Omental fat pad (tissue), 4 donors: Measurements from ENCODE around the gene ADAMTS6. TPM values are rescaled to one million over a fixed set of nuclear protein-coding genes. Genes with fewer than 3 reads are reported as not detected.

Source experiments
- ATAC-seq: fragments of 150-250 bp; one replicate; pipeline ENCODE4 v1.9.1; 2016; ENCODE audit warnings: mild to moderate bottlenecking, moderate library complexity; ENCODE audit not compliant: low FRiP score
- DNase-seq: peaks from one replicate; pipeline ENCODE4 v3.0.0-alpha.2; 2019; ENCODE audit warnings: low spot score
- CTCF ChIP-seq, 3 donors: fragments of 450-650 bp; IDR thresholded peaks; one replicate each; pipeline ENCODE4 v1.5.1; 2016 to 2017; ENCODE audit warnings: antibody characterized with exemption in 3 of 3, mild to moderate bottlenecking in 3 of 3, moderate library complexity in 2 of 3
- total RNA-seq, 4 donors: library from RNA; depleted of rRNA; stranded (reverse); fragments of >200 nt; gene quantifications; one replicate each; pipeline ENCODE4 v1.1.0, GENCODE V29; 2016

Gene ADAMTS6
- total RNA-seq, 4 donors from 2014 or later = 1.8 to 8.0 (median 3.0) TPM

DNA sequence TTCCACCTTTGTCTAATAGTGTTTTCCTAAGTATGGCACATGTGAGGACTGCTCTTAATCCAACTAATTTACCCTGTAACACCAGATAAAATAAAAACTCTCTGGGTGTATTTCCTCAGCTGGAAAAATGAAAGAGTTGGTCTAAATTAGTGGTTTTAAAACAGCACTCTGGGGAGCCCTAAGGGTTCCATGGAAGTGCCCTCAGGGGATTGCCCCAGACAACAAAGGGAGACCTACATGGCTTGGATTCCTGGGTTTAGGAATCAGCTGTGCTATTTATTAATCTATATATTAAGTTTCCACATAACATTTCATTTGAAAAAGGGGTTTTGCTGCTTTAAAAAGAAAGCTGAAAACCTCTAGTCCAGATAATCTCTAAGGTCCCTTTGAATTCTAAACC is 20.2 kb downstream of the ADAMTS6 start:
- no peak for ATAC-seq
- TF ChIP-seq CTCF (IDR thresholded peaks at IDR 0.05) = no peak

GRCh38 chr5:65459995-65460394 is 21.7 kb downstream of the ADAMTS6 start:
- no peak for ATAC-seq
- no peak for DNase-seq
- TF ChIP-seq CTCF (IDR thresholded peaks at IDR 0.05) = no peak

More for the DNA sequence above, 20.2 kb downstream of the ADAMTS6 start:
- no peak for DNase-seq

DNA sequence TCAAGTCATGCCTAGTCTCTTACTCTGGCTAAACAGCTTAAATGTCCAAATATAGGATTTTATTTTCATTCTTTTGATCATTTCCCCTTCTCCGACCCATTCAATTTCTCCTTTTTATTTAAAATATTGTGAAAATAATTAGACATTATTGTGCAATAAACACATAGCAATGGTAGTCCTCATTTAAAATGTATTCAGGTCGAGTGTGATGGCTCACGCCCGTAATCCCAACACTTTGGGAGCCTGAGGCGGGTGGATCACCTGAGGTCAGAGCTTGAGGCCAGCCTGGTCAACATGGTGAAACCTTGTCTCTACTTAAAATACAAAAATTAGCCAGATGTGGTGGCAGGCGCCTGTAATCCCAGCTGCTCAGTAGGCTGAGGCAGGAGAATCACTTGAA is 26.7 kb downstream of the ADAMTS6 start:
- DNase-seq (no peak), ATAC-seq (no peak)
- TF ChIP-seq CTCF (IDR thresholded peaks at IDR 0.05) = no peak

DNA sequence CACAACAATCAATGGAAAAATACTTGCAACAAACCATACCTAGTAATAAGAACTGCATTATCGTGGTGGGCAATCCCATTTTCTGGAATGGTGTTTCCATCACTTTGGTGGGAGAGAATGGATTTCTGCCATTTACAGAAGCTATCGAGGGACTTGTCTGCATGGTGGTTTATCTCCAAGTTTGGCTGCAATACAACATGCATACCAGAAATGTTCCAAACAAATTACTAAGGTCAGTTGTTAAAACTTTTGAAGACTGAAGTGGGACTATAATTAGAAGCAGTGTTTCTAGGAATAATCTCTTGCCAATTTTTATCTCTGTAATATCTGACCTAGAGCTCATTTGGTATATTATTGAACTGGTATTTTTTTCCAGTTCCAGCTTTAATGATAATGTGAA is 30.3 kb downstream of the ADAMTS6 start:
- DNase-seq = no peak
- no peak for ATAC-seq
- TF ChIP-seq CTCF (IDR thresholded peaks at IDR 0.05) = no peak

DNA sequence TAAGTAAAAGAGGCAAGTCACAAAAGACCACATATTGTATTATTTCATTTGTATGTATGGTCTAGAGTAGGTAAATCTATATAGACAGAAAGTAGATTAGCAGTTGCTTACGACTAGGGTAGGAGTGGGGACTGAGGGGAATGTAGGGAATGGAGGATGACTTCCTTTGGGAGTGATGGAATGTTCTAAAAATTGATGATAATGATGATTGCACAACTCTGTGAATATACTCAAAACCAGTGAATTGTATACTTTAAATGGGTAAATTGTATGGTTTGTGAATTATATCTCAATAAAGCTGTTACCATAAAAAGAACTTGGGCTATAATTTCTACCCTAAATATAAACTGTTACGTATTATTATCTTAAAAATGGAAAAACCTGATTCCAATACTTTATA is 35.0 kb downstream of the ADAMTS6 start:
- no peak for ATAC-seq
- DNase-seq = no peak
- TF ChIP-seq CTCF (IDR thresholded peaks at IDR 0.05) = no peak

- ATAC-seq (no peak), DNase-seq (no peak)
- no peak for TF ChIP-seq CTCF (IDR thresholded peaks at IDR 0.05)
Observed at GRCh38 chr5:65441800-65442199, 39.9 kb downstream of the ADAMTS6 start.

DNA sequence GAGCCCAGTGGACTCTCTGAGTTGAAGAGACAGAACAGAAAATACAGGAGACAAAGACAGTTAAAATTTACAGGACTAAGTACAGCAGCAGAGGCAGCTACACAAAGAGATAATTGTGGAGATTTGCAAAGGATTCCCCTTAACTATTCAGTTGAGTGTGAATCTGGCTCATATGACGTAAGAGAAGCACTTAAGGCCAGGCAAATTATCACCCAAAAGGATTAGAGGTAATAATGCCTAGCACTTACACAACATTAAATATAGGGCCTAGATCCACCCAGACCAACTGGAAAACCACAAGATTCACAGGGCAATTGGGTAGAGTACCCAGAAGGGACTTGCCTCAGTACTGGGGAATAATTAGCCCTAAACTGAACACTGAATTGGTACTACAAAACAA is 41.3 kb downstream of the ADAMTS6 start:
- no peak for DNase-seq
- TF ChIP-seq CTCF (IDR thresholded peaks at IDR 0.05) = no peak
- no peak for ATAC-seq
